Astrocyte of the hippocampus (primary cell): ENCODE measurements around the gene IL34.
"Not testable (repeated sequence)": the region's sequence is repeated elsewhere in the genome, so short reads cannot be mapped to it uniquely, and the experiment has no call there.

Experiments
- DNase-seq: peaks from one replicate; pipeline ENCODE4 v3.0.0; 2011; ENCODE audit warnings: low read depth, low spot score

IL34 gene

DNA sequence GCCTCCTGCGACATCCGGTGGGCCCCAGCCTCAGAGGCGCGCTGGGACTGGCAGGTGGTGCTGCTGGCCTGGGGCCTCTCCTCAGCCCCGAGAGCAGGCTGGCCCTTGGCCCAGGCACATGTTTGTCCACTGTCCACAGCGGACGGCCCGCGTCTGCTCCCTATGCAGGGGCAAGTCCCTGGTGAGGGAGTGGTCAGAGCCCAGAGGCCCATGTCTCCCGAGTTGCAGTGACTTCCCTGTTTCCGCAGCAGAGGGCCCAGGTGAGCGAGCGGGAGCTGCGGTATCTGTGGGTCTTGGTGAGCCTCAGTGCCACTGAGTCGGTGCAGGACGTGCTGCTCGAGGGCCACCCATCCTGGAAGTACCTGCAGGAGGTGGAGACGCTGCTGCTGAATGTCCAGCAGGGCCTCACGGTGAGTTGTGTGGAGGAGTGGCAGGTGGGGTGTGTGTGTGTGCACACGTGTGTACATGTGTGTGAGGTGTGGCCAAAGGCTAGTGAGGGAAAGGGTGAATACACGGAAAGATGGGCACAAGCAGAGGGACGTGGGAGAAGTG, 10.4 kb downstream of the IL34 start:
- no peak for DNase-seq

DNA sequence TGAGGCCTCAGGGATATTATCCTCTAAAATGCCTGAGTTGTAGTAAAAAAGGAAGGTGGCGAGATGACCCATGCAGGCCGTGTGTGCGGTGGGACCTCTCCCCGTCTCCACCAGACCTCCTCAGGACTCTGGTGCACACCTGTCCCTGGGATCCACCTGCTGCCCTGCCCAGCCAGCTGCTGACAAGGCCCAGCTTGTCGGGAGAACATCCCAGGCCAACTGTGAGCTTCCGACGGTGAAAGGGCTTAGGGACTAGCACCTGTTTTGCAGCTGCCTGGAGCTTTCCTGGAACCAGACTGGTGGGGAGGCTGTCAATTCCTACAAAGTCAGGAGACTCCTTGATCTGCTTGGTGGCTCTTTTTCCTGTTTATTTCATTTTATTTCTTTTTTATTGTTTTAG, 11.6 kb downstream of the IL34 start:
- no peak for DNase-seq

DNA sequence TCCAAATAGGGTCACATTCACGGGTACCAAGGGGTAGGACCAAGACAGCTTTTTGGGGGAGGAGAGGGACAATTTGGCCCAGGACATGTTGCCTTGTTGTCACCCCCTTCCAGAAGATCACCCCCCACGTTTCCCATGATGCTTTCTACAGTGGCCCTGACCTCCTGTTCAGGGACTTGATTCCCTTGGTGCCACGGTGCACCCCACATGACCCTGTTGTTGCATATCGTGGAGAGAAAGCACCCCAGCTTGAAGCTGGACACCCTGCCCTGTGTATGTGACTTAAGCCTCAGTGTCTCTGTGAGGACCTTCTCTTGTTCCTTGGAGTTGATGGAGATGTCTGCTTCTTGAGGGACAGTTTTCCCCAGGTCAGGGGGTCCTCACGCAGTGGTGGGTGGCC, 12.6 kb downstream of the IL34 start:
- no peak for DNase-seq

DNA sequence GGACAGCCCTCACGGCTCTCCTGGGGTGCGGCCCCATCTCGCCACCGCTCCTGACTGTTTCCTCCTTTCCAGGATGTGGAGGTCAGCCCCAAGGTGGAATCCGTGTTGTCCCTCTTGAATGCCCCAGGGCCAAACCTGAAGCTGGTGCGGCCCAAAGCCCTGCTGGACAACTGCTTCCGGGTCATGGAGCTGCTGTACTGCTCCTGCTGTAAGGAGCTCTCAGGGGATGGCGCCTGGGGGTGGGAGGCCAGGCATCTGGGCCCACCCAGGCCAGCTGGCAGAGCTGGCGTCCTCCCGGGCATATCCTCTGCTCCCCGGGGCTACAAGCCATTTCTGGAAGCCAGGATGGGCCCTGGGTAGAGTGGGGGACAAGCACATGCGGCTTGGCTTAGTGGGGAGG, 13.2 kb downstream of the IL34 start:
- no peak for DNase-seq

DNA sequence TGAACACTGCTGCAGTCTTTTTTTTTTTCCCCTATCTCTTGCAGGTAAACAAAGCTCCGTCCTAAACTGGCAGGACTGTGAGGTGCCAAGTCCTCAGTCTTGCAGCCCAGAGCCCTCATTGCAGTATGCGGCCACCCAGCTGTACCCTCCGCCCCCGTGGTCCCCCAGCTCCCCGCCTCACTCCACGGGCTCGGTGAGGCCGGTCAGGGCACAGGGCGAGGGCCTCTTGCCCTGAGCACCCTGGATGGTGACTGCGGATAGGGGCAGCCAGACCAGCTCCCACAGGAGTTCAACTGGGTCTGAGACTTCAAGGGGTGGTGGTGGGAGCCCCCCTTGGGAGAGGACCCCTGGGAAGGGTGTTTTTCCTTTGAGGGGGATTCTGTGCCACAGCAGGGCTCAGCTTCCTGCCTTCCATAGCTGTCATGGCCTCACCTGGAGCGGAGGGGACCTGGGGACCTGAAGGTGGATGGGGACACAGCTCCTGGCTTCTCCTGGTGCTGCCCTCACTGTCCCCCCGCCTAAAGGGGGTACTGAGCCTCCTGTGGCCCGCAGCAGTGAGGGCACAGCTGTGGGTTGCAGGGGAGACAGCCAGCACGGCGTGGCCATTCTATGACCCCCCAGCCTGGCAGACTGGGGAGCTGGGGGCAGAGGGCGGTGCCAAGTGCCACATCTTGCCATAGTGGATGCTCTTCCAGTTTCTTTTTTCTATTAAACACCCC, 13.8 kb downstream of the IL34 start:
- DNase-seq = no peak

DNA sequence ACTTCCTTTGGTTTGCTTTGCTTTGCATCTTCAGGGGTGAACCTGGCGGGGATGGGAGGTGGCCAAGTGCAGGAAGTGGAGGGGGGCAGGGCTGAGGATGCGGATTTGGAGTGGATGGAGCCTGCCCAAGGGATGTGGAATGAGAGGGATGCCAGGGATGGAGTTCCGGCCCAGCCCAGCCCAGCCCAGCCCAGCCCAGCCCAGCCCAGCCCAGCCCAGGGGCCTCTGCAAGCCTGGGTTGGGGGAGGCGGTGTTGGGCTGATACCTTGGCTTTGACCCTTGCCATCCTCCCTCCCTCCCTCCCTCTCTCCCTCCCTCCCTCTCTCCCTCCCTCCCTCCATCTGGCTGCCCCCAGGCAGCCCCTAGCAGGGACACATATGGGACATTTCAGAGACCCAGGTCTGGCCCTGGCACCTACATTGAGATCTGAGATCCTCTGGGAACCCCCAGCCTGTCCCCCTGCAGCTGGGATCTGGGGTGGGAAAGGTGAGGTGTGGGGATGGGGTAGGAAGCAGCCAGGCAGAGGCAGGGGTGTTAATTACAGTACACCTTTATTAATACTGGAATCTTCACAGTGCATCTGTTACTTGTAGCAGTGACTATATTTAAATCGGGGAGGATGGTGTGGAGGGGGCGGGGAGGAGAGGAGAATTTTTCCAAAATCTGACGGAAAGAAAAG, 14.5 kb downstream of the IL34 start:
- DNase-seq = no peak

DNA sequence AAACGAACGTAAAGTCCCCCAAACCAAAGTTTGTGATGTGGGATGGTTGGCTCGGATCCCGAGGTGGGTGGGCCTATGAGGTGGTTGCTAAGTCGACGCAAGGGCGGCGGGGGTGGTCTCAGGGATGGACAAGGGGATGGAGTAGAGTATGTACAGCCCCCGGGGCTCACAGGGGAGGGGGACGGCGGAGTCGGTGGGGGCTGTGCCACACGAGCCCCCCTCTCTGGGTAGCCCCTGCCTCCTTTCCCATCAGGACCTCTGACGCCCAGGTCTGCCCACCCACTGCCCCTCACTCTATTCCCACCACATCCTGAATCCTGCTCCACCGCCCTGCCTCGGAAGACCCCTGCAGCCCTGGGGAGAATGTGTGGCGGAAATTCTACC, 15.2 kb downstream of the IL34 start:
- no peak for DNase-seq

DNA sequence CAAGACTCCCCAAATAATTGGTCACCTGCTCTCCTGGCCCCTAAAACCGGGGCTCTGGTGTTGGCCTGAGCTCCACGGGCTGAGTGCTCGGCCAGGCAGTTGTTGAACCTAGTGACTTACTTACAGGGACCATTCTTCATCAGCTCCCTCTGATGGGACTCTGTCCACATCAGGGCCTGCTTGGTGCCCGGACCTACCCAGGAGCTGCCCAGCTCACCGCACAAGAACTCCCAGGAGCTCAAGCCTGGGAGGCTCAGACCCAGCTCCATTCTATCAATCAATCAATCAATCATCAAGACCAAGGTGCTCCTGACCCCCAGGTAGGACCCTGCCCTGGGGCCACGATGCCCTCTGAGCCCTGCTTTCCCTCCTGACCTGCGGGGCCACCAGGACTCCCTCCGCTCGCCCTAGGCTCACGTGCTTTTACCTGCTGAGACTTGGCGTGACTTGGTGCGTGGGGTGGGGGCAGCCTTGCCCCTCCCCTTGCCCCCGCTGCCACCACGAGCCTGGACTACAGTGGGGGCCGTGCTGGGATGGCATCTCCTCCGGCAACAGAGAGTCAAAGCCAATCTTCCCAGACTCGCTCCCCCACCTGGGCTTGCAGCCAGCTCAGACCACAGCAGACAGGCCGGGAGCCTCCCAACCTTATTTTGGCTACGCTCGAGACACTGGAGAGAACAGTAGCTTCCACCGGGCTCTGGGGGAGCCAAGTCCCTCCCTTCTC, 15.7 kb downstream of the IL34 start:
- DNase-seq = peak; percentile 87

DNA sequence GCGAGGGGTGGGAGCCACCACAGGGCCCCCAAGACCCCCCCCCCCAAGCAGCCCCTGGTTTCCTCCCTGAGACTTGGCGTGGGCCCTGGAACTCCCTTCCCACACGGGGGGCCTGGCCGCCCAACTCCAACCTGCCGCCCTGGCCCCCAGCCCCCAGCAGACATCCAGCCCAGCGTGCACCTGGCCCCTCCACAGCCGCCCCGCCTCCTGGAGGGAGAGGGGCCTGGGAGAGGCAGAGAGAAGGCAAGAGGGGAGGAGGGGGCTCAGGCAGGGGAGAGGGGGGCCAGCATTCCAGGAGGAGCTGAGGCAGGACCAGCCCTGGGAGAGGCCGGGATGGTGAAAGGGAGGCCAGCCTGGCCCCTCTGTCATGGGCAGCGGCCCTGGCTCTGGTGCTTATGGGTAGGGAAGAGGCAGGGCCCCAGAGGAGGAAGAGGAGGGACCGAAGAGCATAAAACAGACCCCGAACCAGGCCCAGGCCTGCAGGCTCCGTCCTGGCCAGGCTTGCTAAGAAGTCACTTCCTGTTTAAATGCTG, 16.7 kb downstream of the IL34 start:
- DNase-seq = no peak

DNA sequence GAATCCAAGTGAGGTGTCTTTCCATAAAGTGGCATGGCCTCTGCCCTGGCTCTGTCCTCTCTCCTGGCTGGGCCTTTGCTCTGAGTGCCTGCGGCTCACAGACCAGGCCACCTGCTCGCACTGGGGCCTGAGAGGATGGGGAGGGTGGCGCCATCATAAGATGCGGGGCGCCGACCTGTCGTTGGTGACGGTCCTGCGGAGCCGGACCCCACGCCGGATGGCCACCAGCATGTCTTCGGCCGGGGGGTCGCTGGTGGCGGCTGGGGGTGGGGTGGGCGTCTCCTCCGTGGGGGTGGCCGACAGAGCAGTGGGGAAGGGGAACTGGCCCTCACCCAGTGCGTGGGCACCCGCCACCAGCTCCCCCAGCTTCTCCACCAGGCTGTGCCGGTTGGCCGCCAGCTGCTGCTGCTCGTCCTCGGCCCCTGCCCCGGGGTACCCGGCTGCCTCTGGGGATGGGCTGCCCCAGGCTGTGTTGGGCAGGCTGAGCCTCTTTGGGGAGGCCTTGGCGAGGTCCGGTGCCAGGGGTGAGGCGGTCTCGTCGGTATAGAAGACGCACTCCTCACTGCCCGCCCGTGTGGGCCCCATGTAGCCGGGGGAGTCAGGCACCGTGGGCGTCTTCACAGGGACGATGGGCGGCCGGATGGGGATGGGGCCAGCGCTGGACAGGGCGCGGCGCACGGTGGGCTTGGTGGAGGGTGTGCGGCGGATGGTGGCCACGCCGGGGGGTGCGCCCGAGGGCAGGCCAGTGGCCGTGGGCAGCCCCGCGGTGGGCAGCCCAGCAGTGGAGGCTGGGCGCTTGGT, 17.4 kb downstream of the IL34 start:
- no peak for DNase-seq

DNA sequence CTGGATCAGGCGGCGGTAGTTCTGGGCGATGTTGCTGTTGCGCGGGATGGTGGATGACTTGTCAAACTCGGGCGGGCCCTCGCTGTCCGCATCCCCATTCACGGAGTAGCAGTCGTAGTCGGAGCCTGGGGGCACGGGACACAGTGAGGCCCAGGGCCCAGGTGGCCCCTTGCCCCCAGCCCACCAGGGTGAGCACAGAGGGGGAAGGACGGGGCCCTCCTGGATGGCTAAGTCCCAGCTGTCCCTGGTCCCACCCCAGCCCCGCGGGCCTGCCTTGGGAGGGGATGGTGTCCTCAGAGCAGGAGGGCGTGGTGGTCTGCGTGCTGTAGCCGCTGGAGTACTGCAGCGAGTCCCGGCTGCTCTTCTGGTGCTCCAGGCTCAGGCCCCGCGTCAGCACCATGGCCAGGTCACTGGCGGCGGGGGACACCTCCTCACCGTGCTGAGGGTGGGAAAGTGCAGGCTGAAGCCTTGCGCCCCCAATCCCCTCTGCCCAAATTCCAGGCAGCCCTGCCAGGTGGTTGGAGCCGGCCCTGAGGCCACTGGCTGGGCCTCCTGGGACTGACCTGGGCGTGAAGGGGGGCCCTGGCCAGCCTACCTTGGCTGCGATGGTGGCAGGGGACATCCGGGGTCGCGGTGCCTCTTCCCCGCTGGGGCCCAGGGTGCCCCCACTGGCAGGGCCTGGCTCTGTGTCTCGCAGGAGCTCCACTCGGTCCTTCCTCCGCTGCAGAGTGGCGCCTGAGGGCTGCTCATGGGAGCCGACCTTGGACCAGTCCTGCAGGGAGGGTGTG, 18.2 kb downstream of the IL34 start:
- DNase-seq = no peak

DNA sequence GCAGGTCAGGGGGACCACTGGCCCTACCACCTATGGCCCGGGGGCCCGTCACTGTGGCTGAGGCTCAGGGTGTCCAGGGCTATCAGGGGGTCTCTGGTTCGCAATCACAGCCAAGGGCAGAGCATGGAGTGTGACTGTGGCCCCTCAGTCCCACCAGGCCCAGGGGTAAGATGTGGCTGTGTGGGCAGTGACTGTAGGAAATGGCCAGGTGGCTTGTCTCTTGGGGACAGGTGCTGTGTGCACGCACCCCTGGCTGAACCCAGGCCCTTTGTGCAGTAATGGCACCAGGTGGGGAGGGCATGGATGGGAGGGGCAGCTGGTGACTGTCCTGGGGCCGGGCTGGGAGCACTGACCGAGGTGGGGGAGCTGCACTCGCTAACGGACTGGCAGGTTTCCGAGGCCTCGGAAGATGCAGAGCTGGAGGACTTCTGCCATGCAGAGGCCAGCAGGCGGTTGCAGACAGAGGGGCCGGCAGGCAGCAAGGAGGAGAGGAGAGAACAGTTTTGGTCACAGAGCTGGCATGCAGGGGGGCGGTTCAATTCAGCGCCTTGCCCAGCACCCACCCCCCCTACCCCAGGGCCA, 18.8 kb downstream of the IL34 start:
- no peak for DNase-seq

DNA sequence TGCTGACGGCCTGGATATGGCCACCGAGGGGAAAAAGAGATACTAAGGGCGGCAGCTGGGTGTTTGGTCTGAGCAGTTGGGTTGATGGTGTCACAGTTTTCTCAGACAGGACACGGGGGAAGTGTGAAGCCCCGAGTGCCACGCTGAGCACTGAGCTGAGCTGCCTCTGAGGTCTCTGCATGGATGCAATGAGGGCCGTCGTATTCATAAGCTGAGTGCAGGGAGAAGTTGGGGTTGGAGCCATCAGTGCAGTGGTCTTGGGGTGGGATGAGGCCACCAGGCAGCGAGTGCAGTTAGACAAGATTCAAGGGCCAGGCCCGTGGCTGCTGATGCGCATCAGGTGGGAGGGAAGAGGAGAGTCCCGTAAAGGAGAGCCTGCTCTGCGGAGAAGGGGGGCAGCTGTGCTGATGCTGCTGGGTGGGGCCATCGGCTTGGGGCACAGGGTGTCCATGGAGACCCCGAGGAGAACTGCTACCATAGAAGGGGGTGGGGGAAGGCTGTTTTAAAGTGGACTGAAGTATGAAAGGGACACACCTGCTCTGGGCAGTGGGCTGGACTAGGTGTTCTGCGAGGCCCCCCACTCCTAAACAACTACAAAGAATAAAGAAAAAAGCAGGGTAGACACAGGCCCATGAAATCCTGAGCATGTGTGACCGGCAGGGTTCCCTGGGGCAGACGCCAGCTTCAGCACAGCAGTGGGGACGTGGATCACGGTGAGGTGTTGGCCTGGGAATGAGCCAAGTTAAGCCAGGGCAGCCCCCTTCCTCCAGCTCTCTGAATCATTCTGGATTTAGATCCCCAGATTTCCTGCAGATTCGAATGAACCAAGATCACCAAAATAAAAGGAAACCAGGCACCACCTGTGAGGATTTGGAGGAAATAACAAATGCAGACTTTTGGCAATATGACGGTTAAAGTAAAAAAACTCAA, 19.7 kb downstream of the IL34 start:
- DNase-seq = no peak

DNA sequence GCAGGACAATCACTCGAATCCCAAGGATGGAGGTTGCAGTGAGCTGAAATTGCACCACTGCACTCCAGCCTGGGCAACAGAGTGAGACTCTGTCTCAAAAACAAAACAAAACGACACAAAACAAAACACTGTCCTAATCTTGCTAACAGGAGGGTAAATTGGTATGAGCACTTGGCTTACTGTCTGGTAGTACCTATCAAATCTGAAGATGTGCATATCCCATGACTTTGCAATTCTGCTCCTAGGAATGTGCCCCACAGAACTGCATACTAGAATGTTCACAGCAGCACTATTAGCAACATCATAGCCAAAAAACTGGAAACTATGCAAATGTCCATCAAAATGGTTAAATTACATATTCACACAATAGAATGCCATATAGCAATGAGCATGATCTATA, 23.8 kb downstream of the IL34 start:
- DNase-seq = no peak

DNA sequence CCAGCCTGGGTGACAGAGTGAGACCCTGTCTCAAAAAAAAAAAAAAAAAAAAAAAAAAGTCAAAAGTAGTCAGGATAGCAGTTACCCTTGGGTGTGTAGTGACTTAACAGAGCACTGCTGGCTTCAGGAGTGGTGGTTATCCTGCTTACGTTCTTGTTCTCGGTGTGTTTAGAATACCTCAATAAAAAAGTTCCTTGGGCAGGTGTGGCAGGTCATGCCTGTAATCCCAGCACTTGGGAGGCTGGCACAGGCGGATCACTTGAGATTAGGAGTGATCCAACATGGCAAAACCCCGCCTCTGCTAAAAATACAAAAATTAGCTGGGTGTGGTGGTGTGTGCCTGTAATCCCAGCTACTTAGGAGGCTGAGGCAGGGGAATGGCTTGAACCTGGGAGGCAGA, 24.6 kb downstream of the IL34 start:
- not testable (repeated sequence) for DNase-seq

DNA sequence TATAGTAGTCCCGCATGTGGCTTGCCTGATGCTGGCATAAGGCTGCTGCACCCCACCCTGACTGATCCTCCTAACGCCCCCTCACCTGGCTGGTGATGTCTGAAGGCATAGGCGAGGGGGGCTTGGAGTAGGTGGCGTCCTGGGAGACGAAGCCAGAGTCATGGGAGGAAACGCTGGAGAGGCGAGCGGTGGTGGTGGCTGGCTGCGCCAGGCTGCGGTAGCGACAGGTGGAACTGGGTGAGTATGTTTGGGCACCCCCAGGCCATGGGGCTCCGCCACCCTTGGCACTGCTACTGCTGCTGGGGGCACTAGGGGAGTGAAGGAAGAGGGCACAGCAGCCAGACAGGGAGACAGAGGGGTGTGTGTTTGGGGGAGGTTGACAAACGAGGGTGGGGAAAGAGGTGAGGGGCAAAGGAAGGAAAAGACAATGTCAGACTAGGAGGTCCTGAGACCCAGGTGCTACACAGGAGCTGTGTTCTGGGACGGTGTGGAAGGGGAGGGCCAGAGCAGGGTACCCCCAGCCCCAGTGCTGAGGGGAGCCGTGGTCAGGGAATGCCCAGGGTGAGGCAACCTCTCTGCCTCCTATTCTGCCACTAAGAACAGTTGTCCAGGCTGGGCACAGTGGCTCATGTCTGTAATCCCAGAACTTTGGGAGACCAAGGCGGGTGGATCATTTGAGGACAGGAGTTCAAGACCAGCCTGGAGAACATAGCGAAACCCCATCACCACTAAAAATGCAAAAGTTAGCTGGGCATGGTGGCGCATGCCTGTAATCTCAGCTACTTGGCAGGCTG, 28.1 kb downstream of the IL34 start:
- no peak for DNase-seq

DNA sequence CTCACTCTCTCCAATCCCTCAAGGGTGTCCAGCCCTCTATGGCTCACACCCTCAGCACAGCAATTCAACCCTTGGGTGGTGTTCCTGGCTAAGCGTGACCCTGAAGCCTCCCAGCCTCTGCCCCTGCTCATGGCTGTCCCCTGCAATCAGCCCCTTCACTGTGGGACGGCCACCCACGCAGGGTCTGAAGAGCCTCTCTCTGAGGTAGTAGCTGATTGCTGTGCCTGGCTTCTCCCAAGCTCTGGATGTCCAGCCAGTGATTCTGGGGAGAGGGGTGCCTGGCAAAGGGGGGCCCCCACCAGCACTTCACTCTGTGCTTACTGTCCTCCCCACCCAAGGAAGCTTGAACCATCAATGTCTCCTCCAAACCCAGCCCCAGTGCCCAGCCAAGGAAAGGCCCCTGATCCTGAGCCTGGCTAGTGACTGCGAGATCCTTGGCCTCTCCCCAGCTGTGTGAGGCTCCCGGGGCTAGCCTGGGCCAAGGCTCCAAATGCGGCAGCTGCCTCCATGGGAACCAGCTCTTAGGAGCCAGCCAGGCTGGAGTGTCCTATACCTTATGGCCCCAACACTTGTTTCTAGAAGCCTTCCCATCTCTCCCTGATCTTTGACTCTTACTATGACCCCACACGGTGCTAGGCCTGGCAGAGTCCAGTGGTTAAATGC, 29.6 kb downstream of the IL34 start:
- DNase-seq = no peak
